GM20000 (cell line): ENCODE data around the gene SLC16A10.

Experiments used
- DNase-seq: peaks from one replicate; pipeline ENCODE4 v3.0.0; 2012; ENCODE audit warnings: low spot score
- TF ChIP-seq, protein P1 (sequence below): IDR thresholded peaks from 2 replicates; pipeline ENCODE4 v1.5.1; 2012; ENCODE audit warnings: mild to moderate bottlenecking, control low read depth; ENCODE audit errors: extremely low read depth, missing control alignments

The SLC16A10 gene

DNA sequence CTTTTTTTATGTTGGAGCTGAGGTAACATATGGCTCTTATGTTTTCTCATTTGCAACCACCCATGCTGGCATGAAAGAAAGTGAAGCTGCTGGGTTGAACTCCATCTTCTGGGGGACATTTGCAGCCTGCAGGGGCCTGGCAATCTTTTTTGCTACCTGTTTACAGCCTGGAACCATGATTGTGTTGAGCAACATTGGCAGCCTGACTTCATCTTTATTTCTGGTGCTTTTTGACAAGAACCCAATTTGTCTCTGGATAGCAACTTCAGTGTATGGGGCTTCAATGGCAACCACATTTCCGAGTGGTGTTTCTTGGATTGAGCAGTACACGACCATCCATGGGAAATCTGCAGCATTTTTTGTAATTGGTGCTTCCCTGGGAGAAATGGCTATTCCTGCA is 179.0 kb downstream of the SLC16A10 start:
- TF ChIP-seq, protein P1, sequence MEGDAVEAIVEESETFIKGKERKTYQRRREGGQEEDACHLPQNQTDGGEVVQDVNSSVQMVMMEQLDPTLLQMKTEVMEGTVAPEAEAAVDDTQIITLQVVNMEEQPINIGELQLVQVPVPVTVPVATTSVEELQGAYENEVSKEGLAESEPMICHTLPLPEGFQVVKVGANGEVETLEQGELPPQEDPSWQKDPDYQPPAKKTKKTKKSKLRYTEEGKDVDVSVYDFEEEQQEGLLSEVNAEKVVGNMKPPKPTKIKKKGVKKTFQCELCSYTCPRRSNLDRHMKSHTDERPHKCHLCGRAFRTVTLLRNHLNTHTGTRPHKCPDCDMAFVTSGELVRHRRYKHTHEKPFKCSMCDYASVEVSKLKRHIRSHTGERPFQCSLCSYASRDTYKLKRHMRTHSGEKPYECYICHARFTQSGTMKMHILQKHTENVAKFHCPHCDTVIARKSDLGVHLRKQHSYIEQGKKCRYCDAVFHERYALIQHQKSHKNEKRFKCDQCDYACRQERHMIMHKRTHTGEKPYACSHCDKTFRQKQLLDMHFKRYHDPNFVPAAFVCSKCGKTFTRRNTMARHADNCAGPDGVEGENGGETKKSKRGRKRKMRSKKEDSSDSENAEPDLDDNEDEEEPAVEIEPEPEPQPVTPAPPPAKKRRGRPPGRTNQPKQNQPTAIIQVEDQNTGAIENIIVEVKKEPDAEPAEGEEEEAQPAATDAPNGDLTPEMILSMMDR = no peak
- no peak for DNase-seq

DNA sequence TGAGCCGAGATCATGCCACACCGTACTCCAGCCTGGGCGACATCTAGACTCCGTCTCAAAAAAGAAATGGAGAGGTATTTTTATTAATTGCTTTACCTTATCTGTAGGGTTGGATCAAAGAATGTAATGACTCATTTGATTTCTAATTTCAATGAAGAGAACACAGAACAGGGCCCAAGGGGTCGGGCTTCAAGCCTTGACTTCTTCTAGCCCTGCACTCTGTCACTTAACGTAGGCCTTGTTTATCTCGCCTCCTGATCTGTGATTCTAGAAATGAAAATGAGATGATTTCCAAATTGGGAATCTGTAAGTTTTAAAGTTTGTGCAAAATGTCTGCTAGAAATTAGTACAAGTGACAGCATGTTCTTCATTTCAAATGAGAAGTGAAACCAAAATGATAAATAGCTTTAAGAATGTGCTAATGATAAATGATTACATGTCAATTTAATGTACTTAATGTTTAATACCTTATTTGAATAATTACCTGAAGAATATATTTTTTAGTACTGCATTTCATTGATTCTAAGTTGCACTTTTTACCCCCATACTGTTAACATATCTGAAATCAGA is 180.5 kb downstream of the SLC16A10 start:
- TF ChIP-seq, protein P1 = no peak
- DNase-seq = no peak

DNA sequence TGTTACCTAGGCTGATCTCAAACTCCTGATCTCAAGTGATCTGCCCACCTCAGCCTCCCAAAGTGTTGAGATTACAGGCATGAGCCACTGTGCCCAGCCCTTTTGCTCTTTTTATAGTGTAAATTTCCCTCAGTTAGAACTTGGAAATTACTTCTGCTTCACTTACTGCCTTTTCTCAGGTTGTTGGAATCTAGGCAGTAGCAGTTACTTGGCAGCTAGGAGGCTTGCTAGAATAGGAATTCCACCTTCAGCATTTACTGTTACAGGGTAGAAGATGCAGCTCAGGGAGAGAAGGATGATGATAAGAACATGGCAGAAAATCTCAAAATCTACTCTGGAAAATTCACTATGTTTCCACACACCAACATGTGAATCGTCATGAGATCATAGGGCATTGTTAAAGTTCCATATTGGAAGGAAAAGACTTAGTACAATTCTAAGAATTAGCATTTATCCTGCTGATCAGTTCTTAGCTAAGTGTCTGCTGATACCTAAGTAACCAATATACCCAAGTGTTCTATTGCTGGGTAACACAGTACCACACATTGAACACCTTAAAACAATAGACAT is 182.2 kb downstream of the SLC16A10 start:
- no peak for DNase-seq
- TF ChIP-seq, protein P1 = no peak

DNA sequence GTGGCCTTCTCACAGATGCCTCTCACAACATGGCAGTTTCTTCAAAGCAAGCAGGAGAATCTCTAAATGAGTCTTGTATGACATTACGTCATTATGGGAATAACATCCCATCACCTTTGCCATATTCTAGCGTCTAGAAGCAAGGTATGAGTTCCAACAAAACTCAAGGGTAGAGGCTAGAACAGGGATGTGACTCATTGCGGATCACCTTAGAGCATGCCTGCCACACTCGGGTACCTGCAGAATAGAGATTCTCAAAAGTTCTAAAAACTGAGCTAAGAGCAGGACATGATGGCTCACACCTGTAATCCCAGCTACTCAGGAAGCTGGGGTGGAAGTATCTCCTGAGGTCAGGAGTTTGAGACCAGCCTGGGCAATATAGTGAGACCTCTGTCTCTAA is 182.8 kb downstream of the SLC16A10 start:
- TF ChIP-seq, protein P1 = no peak
- DNase-seq = no peak

DNA sequence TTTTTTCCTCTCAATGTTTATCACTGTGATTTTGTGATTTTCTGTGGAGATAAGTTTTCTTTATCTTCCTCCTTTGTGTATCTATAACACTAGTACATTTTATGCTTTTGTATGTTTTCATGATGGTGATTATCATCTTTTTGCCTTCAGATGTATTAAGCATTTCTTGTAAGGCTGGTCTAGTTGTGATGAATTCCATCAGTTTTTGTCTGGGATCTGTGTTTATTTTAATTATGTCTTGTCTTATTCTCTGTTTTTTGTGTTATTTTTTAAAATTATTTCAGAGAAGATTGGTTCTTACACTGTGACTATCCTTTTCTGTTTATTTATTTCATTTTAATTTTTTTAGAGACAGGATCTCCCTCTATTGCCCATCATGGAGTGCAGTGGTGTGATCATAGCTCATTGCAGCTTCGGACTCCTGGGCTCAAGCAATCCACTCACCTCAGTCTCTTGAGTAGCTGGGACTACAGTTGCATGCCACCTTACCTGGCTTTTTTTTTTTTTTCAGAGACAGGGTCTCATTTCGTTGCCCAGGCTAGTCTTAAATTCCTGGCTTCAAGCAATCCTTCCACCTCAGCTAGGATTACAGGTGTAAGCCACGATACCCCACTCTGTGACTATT is 187.4 kb downstream of the SLC16A10 start:
- TF ChIP-seq, protein P1 = no peak
- no peak for DNase-seq

DNA sequence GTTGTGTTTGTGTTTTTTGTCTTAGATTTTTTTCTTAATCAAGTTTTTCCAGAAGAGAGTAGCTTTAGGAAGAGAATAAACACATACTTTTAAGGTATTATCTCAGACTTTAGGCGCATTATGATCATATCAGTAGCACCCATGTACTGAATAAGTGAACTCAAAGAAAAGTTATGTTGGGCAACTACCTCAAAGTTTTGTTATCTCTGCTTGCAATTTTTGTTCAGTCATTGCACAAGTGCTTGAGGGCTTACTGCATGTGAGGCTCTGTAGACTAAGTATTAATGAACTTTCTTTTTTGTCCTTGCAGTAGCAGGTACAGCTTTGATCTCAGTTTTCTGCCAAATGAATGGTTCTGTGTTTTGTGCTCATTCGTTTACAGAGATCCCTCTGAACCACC is 189.0 kb downstream of the SLC16A10 start:
- TF ChIP-seq, protein P1 = no peak
- no peak for DNase-seq

DNA sequence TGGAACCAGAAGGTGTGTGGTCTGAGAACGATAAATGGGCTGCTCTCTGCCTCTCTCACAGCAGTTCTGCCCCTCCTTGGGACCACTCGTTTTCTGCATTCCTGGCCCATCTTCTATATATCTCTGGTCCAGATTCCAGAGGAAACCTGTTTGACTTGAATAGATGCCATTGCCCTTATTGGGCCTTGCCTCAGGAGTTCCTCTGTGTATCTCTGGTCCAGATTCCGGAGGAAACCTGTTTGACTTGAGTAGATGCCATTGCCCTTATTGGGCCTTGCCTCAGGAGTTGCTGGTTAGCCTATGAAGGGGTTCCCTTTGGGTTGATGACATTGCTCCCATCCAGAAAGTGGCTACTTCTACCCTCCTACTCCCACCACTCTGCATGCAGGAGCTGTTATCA is 189.4 kb downstream of the SLC16A10 start:
- DNase-seq = no peak
- TF ChIP-seq, protein P1 = no peak
